BE2C (cell line): ENCODE results near the gene FNDC11.
"Not testable (repeated sequence)": the region's sequence is repeated elsewhere in the genome, so short reads cannot be mapped to it uniquely, and the experiment has no call there.

Experiments
- DNase-seq: peaks from one replicate; pipeline ENCODE4 v3.0.0-alpha.2; 2020
- H3K27me3 ChIP-seq: fragments of 250-450 bp; sonication (Bioruptor Pico); 2 replicates; pipeline ENCODE4 v1.5.1; 2020; ENCODE audit warnings: mild to moderate bottlenecking
- H3K36me3 ChIP-seq: fragments of 250-450 bp; sonication (Bioruptor Pico); 2 replicates; pipeline ENCODE4 v1.5.1; 2020; ENCODE audit warnings: mild to moderate bottlenecking
- H3K4me1 ChIP-seq: fragments of 250-450 bp; sonication (Bioruptor Pico); 2 replicates; pipeline ENCODE4 v1.5.1; 2020
- H3K4me3 ChIP-seq: 2 replicates; pipeline ENCODE4 v1.5.1; 2011; ENCODE audit warnings: low read depth, low read length
- H3K9me3 ChIP-seq: fragments of 250-450 bp; sonication (Bioruptor Pico); 2 replicates; pipeline ENCODE4 v1.5.1; 2020
- TF ChIP-seq, protein P1 (sequence below): IDR thresholded peaks from 2 replicates; pipeline ENCODE4 v1.5.1; 2012; ENCODE audit warnings: mild to moderate bottlenecking, low read depth, low read length

The FNDC11 gene

DNA sequence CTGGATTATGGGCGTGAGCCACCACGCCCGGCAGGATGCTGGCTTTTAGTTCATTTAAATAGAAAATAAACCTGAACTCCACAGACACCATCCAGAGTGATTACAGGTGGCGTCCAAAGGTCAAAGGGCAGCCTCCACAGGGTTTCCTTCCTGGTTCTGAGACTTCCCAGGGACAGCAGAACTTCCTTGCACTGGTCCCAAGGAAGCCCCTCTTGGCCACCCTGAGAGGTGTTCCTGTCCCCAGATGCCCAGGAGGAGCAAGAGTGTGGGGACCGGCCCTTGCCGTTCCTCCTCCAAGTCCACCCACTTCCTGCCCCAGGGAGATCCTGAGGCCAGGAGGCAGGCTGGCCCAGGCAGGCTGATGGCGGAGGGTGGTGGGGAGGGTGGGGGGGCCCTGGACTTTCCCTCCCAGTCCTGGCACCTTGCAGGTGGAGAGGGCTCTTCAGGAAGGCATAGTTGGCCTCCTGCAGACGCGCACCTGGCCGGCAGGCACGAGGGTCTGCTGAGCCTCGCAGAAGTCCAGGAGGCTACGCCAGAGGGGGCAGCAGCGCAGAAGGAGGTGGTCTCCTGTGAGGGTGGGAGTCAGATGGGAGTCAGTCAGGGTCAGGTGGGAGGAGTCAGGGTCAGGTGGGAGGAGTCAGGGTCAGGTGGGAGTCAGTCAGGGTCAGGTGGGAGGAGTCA, 5.0 kb downstream of the FNDC11 start:
- Histone ChIP-seq H3K27me3 (no peaks in the 10 kb centered on the region), H3K4me3 (no peak overlapping the region), H3K9me3 (no peaks in the 10 kb centered on the region), H3K36me3 (no peaks in the 10 kb centered on the region), H3K4me1 (peaks cover 6% of the 10 kb centered on the region; the same call in 1 of the 2 replicates)
- TF ChIP-seq, protein P1, sequence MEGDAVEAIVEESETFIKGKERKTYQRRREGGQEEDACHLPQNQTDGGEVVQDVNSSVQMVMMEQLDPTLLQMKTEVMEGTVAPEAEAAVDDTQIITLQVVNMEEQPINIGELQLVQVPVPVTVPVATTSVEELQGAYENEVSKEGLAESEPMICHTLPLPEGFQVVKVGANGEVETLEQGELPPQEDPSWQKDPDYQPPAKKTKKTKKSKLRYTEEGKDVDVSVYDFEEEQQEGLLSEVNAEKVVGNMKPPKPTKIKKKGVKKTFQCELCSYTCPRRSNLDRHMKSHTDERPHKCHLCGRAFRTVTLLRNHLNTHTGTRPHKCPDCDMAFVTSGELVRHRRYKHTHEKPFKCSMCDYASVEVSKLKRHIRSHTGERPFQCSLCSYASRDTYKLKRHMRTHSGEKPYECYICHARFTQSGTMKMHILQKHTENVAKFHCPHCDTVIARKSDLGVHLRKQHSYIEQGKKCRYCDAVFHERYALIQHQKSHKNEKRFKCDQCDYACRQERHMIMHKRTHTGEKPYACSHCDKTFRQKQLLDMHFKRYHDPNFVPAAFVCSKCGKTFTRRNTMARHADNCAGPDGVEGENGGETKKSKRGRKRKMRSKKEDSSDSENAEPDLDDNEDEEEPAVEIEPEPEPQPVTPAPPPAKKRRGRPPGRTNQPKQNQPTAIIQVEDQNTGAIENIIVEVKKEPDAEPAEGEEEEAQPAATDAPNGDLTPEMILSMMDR, result no peak
- no peak for DNase-seq

DNA sequence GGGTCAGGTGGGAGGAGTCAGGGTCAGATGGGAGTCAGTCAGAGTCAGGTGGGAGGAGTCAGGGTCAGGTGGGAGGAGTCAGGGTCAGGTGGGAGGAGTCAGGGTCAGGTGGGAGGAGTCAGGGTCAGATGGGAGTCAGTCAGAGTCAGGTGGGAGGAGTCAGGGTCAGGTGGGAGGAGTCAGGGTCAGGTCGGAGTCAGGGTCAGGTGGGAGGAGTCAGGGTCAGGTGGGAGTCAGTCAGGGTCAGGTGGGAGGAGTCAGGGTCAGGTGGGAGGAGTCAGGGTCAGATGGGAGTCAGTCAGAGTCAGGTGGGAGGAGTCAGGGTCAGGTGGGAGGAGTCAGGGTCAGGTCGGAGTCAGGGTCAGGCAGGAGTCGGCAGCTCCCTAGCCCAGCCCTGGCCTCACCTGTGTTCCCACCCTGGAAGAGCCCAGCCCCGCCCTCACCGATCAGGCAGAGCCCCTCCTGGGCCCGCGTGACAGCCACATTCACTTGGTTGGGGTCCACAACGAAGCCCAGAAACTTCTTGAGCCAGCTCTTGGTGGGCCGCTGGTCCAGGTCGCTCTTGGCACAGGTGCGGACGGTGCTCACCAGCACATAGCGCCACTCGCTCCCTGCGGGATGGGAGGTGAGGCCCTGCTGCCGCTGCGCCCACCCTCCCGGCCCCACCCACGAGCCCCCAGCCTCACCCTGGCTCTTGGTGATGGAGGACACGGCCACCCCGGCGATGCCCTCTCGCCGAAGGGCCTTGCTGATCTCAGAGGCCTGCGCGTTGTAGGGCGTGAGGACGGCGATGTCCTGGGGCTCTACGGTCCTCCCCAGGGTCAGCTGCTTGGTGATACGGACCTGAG, 5.8 kb downstream of the FNDC11 start:
- not testable (repeated sequence) for H3K4me1 ChIP-seq, H3K27me3 ChIP-seq, H3K9me3 ChIP-seq, H3K36me3 ChIP-seq, DNase-seq, H3K4me3 ChIP-seq

DNA sequence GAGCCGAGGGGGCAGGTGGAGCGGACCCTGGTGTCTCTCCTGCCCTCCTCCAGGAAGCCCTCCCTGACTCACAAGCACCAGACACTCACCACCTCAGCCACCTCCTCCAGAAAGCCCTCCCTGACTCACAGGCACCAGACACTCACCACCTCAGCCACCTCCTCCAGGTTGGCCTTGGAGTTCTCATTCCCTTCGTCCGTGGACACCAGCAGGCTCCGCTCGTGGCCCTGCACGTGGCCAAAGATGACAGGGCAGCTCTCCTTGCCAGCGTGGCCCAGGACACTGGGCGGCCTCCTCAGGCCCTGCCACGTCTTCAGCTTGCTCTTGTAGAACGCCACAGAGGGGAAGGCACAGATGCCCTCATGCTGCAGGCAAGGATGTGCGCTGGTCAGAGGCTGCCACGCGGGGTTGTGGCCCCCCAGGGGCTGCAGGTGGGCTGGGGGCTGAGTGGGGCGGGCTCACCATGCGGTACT, 6.4 kb downstream of the FNDC11 start:
- Histone ChIP-seq H3K36me3 (no peaks in the 10 kb centered on the region), H3K27me3 (no peaks in the 10 kb centered on the region), H3K9me3 (no peaks in the 10 kb centered on the region), H3K4me3 (no peak overlapping the region), H3K4me1 (no peaks in the 10 kb centered on the region)
- DNase-seq, result no peak
- TF ChIP-seq, protein P1, result no peak

DNA sequence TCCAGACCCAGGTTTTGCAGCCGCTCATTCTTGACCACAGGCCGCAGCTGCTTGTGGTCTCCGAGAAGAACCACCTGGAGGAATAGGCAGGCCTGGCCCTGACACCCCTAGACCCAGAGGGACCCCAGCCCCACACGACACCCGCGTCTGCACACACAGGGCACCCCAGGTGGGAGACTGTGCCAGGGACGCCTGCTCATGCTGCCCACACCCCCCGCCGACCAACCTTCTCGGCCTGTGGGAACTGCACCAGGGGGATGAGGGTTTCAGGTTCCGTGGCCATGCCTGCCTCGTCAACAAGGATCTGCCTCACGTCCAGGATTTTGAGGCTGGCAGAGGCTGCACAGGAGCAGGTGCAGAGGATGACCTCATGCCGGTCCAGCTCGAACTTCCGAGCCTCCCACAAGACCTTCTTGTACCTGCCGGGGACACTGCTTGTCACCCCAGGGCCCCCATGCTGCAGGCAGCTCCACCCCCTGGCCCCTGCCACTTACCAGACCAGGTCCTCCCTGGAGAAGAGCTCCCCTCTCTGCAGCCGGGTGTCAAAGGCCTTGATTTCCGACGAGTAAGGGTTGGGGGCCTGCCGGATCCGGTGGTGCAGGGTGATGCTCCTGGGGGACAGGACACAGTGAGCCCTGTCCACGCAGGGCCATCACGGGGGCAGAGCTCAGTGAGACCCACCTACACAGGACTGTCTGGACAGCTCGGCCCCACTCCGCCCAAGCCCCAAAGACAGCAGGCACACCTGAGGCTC, 7.1 kb downstream of the FNDC11 start:
- TF ChIP-seq, protein P1, result no peak
- no peaks in the 10 kb centered on the region for H3K36me3 ChIP-seq
- no peaks in the 10 kb centered on the region for H3K9me3 ChIP-seq
- H3K27me3 ChIP-seq, result no peaks in the 10 kb centered on the region
- no peak for DNase-seq
- H3K4me1 ChIP-seq, result no peaks in the 10 kb centered on the region
- H3K4me3 ChIP-seq, result no peak overlapping the region

DNA sequence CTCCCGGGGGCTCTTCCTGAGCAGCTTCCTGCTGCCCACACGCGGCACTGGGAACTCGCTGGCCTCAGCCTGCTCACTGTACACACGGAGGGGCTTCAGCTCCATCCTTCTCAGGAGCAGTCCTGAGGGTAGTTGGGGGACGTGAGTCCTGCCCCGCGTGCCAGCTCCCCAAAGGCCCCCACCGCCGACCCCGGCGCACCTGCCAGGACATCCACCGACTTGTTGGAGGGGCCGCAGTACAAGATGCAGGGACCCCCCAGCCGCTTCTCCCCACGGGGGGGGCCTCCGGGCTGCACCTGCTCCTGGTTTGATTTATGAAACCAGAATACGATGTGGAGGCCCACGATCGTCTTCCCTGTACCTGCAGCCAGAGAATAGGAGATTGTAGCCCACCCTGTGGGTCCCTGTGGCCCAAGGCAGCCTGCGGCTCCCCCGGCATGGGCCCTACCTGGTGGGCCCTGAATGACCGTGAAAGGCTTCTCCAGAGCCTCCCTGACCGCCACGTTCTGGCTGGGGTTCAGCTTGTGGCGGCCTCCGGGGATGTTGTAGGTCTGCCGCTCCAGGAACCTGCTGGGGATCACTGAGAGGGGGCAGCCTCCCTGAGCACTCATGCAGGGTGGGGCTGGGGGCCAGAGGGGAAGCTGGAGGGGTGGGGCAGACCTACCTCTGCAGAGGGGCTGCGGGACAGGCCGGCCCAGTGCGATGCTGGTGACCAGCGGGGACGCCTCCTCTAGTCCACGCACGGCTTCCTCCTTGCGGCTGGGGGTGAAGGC, 7.9 kb downstream of the FNDC11 start:
- no peaks in the 10 kb centered on the region for H3K27me3 ChIP-seq
- H3K36me3 ChIP-seq, result no peaks in the 10 kb centered on the region
- no peak overlapping the region for H3K4me3 ChIP-seq
- no peak for DNase-seq
- no peaks in the 10 kb centered on the region for H3K4me1 ChIP-seq
- no peaks in the 10 kb centered on the region for H3K9me3 ChIP-seq
- TF ChIP-seq, protein P1, result no peak
